ENCODE measurements around the gene GGT1. TPM values are rescaled to one million over a fixed set of nuclear protein-coding genes. Genes with fewer than 3 reads are reported as not detected.

GGT1 gene
- total RNA-seq, 1 donor from 2014 or later, result 1.8 TPM

GRCh38 chr22:24567668-24568067, 35.3 kb upstream of the GGT1 start:
- peaks cover 20% of the 10 kb centered on the region for H3K36me3 Mint-ChIP-seq (ENCODE audit: low read depth)
- H3K4me1 Mint-ChIP-seq (ENCODE audit: low read depth), result peaks cover 3% of the 10 kb centered on the region
- no peak for DNase-seq (ENCODE audit: low spot score)
- no peaks in the 10 kb centered on the region for H3K9me3 Mint-ChIP-seq (ENCODE audit: low read depth)
- H3K27me3 Mint-ChIP-seq (ENCODE audit: low read depth), result no peaks in the 10 kb centered on the region
- H3K4me3 Mint-ChIP-seq (ENCODE audit: unreplicated experiment), result no peak overlapping the region
- H3K27ac Mint-ChIP-seq (ENCODE audit: unreplicated experiment), result no peak overlapping the region
- no peak for TF ChIP-seq CTCF (IDR thresholded peaks at IDR 0.05)

GRCh38 chr22:24571266-24571665, 31.7 kb upstream of the GGT1 start:
- Mint-ChIP-seq H3K4me3 (ENCODE audit: unreplicated experiment) (no peak overlapping the region), H3K9me3 (ENCODE audit: low read depth) (no peaks in the 10 kb centered on the region), H3K27me3 (ENCODE audit: low read depth) (no peaks in the 10 kb centered on the region), H3K4me1 (ENCODE audit: low read depth) (no peaks in the 10 kb centered on the region), H3K27ac (ENCODE audit: unreplicated experiment) (no peak overlapping the region), H3K36me3 (ENCODE audit: low read depth) (peaks cover 35% of the 10 kb centered on the region)
- TF ChIP-seq CTCF (IDR thresholded peaks at IDR 0.05), result no peak
- DNase-seq (ENCODE audit: low spot score), result no peak

GRCh38 chr22:24576778-24577177, 26.2 kb upstream of the GGT1 start:
- Mint-ChIP-seq H3K4me1 (ENCODE audit: low read depth) (peaks cover 5% of the 10 kb centered on the region), H3K27ac (ENCODE audit: unreplicated experiment) (no peak overlapping the region), H3K4me3 (ENCODE audit: unreplicated experiment) (no peak overlapping the region), H3K27me3 (ENCODE audit: low read depth) (no peaks in the 10 kb centered on the region), H3K36me3 (ENCODE audit: low read depth) (peaks cover 24% of the 10 kb centered on the region), H3K9me3 (ENCODE audit: low read depth) (no peaks in the 10 kb centered on the region)
- no peak for TF ChIP-seq CTCF (IDR thresholded peaks at IDR 0.05)
- no peak for DNase-seq (ENCODE audit: low spot score)

GRCh38 chr22:24578355-24579257, 24.4 kb upstream of the GGT1 start:
- Mint-ChIP-seq H3K4me1 (ENCODE audit: low read depth) (peaks cover 12% of the 10 kb centered on the region), H3K9me3 (ENCODE audit: low read depth) (no peaks in the 10 kb centered on the region), H3K27ac (ENCODE audit: unreplicated experiment) (no peak overlapping the region), H3K4me3 (ENCODE audit: unreplicated experiment) (no peak overlapping the region), H3K27me3 (ENCODE audit: low read depth) (no peaks in the 10 kb centered on the region), H3K36me3 (ENCODE audit: low read depth) (peaks cover 15% of the 10 kb centered on the region)
- TF ChIP-seq CTCF (IDR thresholded peaks at IDR 0.05), result no peak
- DNase-seq (ENCODE audit: low spot score), result no peak

GRCh38 chr22:24579258-24579601, 23.8 kb upstream of the GGT1 start:
- H3K9me3 Mint-ChIP-seq (ENCODE audit: low read depth), result no peaks in the 10 kb centered on the region
- no peak for DNase-seq (ENCODE audit: low spot score)
- TF ChIP-seq CTCF (IDR thresholded peaks at IDR 0.05), result no peak
- H3K27ac Mint-ChIP-seq (ENCODE audit: unreplicated experiment), result no peak overlapping the region
- H3K4me1 Mint-ChIP-seq (ENCODE audit: low read depth), result peaks cover 18% of the 10 kb centered on the region
- H3K4me3 Mint-ChIP-seq (ENCODE audit: unreplicated experiment), result no peak overlapping the region
- no peaks in the 10 kb centered on the region for H3K27me3 Mint-ChIP-seq (ENCODE audit: low read depth)
- peaks cover 13% of the 10 kb centered on the region for H3K36me3 Mint-ChIP-seq (ENCODE audit: low read depth)
